ACHN (cell line): ENCODE measurements around the gene NEDD1.
A peak's percentile ranks its signal among the peaks of the same experiment; 100 is the strongest.

Experiments
- DNase-seq: peaks from one replicate; pipeline ENCODE4 v3.0.0-alpha.2; 2015
- in situ Hi-C: cut with HindIII; loops from 2 replicates; pipeline ENCODE4 v1.10.0; 2017; ENCODE audit warnings: low sequenced_read_pairs, low pct_ligation_motif_present, low pct_unique_long_range_greater_than_20kb

The NEDD1 gene, protein sequence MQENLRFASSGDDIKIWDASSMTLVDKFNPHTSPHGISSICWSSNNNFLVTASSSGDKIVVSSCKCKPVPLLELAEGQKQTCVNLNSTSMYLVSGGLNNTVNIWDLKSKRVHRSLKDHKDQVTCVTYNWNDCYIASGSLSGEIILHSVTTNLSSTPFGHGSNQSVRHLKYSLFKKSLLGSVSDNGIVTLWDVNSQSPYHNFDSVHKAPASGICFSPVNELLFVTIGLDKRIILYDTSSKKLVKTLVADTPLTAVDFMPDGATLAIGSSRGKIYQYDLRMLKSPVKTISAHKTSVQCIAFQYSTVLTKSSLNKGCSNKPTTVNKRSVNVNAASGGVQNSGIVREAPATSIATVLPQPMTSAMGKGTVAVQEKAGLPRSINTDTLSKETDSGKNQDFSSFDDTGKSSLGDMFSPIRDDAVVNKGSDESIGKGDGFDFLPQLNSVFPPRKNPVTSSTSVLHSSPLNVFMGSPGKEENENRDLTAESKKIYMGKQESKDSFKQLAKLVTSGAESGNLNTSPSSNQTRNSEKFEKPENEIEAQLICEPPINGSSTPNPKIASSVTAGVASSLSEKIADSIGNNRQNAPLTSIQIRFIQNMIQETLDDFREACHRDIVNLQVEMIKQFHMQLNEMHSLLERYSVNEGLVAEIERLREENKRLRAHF

GRCh38 chr12:96906849-96907670, at the start of gene NEDD1:
NEDD1 (plus strand) TSS chr12:96907257; CDS start chr12:96909760, 2,503 bp downstream.
- peak; percentile 88 for DNase-seq
- in situ Hi-C loops, result no loop called here

- DNase-seq, result no peak
- in situ Hi-C loops, result no loop called here
Measured at GRCh38 chr12:96858162-96858561, 48.9 kb upstream of the NEDD1 start.

- in situ Hi-C loops, result no loop called here
- no peak for DNase-seq
Measured at GRCh38 chr12:96861656-96862055, 45.4 kb upstream of the NEDD1 start.

GRCh38 chr12:96862326-96862725, 44.7 kb upstream of the NEDD1 start:
- in situ Hi-C loops, result no loop called here
- DNase-seq, result no peak

GRCh38 chr12:96864335-96864734, 42.7 kb upstream of the NEDD1 start:
- in situ Hi-C loops, result no loop called here

DNA sequence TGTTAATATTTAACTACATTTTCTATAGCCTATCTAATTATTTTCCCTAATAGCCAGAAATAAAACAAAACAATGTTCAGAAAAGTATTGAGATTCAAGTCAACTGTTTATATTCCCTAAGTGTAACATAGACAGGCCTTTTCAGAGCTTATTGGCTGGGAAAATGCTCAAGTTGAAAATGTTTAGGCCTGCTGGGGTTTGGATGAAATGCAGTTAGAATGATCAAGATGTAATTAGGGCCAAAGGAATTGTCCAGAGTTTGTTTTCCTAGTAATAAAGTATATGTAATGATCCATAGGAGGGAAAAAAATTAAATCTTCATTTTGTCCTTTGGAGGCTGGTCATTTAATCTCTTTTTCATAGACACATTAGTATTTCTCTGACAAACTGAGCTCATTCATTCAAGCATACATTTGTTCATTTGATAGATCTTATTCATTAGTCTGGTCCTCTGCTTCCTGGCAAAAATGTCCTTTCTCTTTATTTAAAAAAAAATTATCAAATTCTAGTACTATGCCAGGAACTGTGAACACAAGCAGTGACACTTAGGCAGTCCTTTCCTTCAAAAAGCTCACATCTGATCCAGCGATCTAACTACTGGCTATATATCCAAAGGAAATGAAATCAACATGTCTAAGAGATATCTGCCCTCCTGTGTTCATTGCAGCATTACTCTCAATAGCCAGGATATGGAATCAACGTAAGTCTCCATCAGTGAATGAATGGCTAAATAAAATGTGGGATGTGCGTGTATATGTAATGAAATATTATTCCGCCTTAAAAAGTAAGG, 40.1 kb upstream of the NEDD1 start:
- in situ Hi-C loops, result no loop called here

More at GRCh38 chr12:96864335-96864734, 42.7 kb upstream of the NEDD1 start:
- no peak for DNase-seq

DNA sequence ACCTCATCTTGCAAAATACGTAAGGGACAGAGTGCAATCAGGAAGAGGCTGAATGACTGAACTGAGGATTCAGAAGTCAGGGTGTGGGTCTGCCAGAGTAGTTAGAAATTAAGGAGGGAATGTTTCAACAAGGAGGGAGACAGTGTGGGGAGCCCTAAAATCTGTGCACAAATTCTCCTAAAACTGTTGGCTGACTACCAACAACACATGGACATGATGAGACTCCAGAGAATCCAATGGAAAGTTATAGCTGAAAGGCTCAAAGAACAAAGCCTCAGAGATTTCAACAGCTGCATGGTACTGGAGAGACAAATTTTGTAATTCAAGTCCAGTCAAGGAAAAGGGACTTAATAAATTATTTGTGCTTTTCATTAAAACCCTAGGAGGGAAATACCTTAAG, 36.1 kb upstream of the NEDD1 start:
- in situ Hi-C loops, result no loop called here

More for the DNA sequence above, 40.1 kb upstream of the NEDD1 start:
- no peak for DNase-seq

DNA sequence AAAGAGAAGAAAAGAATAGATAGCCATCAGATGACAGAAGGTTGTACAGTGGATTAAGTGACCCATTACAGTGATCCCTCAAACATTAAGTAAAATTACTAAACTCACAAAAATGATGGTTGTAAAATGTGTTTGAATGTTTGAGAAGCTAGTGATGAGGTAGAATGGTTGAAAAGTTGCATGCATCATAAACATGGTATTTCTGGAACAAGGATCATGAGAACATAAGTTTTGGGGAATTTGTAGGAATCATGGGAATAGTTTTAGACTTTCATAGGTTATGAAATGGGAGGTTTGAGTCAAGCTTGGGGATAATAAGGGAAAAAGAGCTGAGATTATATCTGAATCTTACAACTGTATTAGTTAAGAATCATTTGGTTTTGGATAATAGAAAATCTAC, 34.1 kb upstream of the NEDD1 start:
- DNase-seq, result no peak
- in situ Hi-C loops, result no loop called here

More for the DNA sequence above, 36.1 kb upstream of the NEDD1 start:
- DNase-seq, result no peak

GRCh38 chr12:96874211-96874610, 32.8 kb upstream of the NEDD1 start:
- in situ Hi-C loops, result no loop called here
- DNase-seq, result no peak

- in situ Hi-C loops, result no loop called here
- DNase-seq, result no peak
Measured at GRCh38 chr12:96876966-96877365, 30.1 kb upstream of the NEDD1 start.

GRCh38 chr12:96878704-96879103, 28.4 kb upstream of the NEDD1 start:
- no peak for DNase-seq
- in situ Hi-C loops, result no loop called here

- DNase-seq, result no peak
- in situ Hi-C loops, result no loop called here
Measured at GRCh38 chr12:96879301-96879700, 27.8 kb upstream of the NEDD1 start.

DNA sequence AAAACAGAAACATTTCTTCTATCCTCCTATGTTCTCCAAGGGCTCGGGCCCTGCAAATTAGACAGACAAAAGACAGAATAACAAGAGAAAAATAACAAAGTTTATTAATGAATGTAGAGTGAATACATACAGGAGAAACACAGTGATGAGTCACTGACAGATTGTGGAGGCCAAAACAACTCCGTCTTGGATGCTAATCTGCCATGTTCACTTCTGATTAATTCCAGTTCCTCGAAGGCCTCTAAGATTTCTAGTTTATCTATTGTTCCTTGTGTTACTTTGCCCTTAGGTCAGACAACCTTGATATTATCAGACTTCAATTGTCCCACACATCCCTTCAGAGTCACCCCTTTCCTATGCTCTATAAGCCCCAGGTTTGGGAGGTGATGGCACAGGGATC, 26.8 kb upstream of the NEDD1 start:
- in situ Hi-C loops, result no loop called here
- no peak for DNase-seq

- in situ Hi-C loops, result no loop called here
Measured at GRCh38 chr12:96881608-96882007, 25.4 kb upstream of the NEDD1 start.

DNA sequence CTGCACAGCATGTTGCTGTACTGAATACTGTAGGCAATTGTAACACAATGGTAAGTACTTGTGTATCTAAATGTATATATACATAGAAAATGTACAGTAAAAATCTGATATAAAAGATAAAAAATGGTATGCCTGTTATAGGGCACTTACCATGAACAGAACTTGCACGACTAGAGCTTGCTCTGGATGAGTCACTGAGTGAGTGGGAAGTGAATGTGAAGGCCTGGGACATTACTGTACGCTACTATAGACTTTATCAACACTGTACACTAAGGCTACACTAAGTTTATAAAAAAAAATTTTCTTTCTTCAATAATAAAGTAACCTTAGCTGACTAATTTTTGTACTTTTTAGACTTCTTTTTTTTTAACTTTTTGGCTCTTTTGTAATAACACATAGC, 24.2 kb upstream of the NEDD1 start:
- no peak for DNase-seq
- in situ Hi-C loops, result no loop called here

More at GRCh38 chr12:96881608-96882007, 25.4 kb upstream of the NEDD1 start:
- no peak for DNase-seq

DNA sequence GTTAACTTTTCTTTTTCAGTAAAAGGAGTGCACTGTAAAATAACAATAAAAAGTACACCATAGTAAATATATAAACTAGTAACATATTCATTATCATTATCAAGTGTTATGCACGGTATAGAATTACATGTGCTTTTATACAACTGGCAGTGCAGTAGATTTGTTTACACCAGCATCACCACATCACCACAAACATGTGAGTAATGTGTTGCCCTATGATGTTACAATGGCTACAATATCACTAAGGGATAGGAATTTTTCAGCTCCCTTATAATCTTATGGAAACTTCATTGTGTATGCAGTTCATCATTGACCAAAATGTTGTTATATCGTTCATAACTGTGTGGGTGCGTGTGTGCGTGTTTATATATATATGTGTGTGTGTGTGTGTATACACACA, 23.5 kb upstream of the NEDD1 start:
- DNase-seq, result no peak
- in situ Hi-C loops, result no loop called here

GRCh38 chr12:96886998-96887677, 19.9 kb upstream of the NEDD1 start:
- in situ Hi-C loops, result no loop called here

More at GRCh38 chr12:96886998-96887677, 19.9 kb upstream of the NEDD1 start:
- no peak for DNase-seq
